PC-9 (cell line): ENCODE results near the gene MSH5.

ENCODE experiments used
- EZH2 ChIP-seq: fragments of 200-600 bp; sonication (generic); IDR thresholded peaks from 2 replicates; pipeline ENCODE4 v1.8.0; 2017; ENCODE audit warnings: antibody characterized with exemption, low read depth
- TF ChIP-seq, protein P1 (sequence below): fragments of 200-600 bp; sonication (generic); conservative IDR thresholded peaks from 2 replicates; pipeline ENCODE4 v1.6.1; 2017; ENCODE audit warnings: mixed run types, antibody characterized with exemption, mild to moderate bottlenecking, moderate library complexity

DNA sequence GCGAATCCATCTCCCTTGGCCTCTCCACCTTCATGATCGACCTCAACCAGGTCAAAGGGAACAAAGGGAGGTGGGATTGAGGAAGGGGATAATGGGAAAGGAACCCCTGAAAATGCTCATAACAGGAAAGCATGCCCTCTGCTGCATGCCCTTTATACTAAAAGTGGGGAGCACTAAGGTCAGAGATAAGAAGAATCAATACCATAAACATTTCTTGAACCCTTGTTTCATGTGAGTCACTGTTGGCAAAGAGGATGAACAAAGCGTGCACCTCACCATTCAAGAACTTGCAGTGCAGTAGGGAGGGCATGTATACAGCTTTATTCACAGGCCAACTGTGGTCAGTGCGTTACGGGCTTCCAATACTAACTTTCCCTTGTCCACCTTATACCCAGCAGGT, 21.0 kb downstream of the MSH5 start:
- TF ChIP-seq, protein P1, sequence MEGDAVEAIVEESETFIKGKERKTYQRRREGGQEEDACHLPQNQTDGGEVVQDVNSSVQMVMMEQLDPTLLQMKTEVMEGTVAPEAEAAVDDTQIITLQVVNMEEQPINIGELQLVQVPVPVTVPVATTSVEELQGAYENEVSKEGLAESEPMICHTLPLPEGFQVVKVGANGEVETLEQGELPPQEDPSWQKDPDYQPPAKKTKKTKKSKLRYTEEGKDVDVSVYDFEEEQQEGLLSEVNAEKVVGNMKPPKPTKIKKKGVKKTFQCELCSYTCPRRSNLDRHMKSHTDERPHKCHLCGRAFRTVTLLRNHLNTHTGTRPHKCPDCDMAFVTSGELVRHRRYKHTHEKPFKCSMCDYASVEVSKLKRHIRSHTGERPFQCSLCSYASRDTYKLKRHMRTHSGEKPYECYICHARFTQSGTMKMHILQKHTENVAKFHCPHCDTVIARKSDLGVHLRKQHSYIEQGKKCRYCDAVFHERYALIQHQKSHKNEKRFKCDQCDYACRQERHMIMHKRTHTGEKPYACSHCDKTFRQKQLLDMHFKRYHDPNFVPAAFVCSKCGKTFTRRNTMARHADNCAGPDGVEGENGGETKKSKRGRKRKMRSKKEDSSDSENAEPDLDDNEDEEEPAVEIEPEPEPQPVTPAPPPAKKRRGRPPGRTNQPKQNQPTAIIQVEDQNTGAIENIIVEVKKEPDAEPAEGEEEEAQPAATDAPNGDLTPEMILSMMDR: no peak
- TF ChIP-seq EZH2: no peak
